ENCODE data around the gene TIMM23B.

The TIMM23B gene

DNA sequence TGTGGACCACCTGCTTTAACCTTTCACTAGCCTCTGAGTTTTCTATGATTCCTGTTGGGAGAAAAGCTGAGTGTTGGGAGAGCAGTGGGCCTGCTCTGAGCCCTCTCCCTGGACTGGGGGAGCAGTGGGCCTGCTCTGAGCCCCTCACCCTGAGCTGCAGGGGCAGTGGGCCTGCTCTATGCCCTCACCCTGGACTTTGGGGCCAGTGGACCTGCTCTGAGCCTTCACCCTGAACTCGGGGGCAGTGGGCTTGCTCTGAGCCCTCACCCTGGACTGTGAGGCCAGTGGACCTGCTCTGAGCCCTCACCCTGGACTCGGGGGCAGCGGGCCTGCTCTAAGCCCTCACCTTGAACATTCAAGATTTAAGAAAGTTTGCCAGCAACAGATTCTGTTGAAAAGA is 79.8 kb downstream of the TIMM23B start:
- Histone ChIP-seq H3K27ac (ENCODE audit: extremely low read depth, low read depth, low read length) (no peak overlapping the region), H3K4me1 (ENCODE audit: control insufficient read depth, insufficient read depth, low read length) (no peaks in the 10 kb centered on the region), H3K9me3 (ENCODE audit: control insufficient read depth, insufficient read depth, low read depth, low read length) (no peaks in the 10 kb centered on the region), H3K36me3 (ENCODE audit: control insufficient read depth in 2 of 2, insufficient read depth in 1 of 2, low read length in 2 of 2) (no peaks in the 10 kb centered on the region), H3K4me3 (ENCODE audit: low read depth, low read length) (no peak overlapping the region)
- ChIA-PET POLR2A (no interaction called here), CTCF (no interaction called here)
- TF ChIP-seq SCRT2 (tag by site-specific recombination; IDR thresholded peaks at IDR 0.05), result no peak
- no peak for TF ChIP-seq FEZF1 (tag by site-specific recombination; IDR thresholded peaks at IDR 0.05)
- no peak for TF ChIP-seq ZNF202 (tag by site-specific recombination; IDR thresholded peaks at IDR 0.05; ENCODE audit: borderline replicate concordance)
- TF ChIP-seq MZF1 (tag by site-specific recombination; IDR thresholded peaks at IDR 0.05; ENCODE audit: borderline replicate concordance), result no peak
- no peak for TF ChIP-seq ZNF621 (tag by site-specific recombination; IDR thresholded peaks at IDR 0.05)
- TF ChIP-seq ZNF248 (tag by site-specific recombination; IDR thresholded peaks at IDR 0.05), result no peak
- no peak for TF ChIP-seq BCL6B (tag by site-specific recombination; IDR thresholded peaks at IDR 0.05)
- no peak for TF ChIP-seq ZNF654 (tag by site-specific recombination; IDR thresholded peaks at IDR 0.05; ENCODE audit: low read depth)
- no peak for TF ChIP-seq ZSCAN18 (tag by site-specific recombination; IDR thresholded peaks at IDR 0.05)

All from HEK293 (cell line).